GM12801 (cell line): Measurements from ENCODE around the gene DCUN1D5.

Source experiments
- TF ChIP-seq, protein P1 (sequence below): IDR thresholded peaks from one replicate; pipeline ENCODE4 v1.5.1; 2011; ENCODE audit warnings: control low read depth; ENCODE audit not compliant: insufficient read length; ENCODE audit errors: extremely low read depth

Gene DCUN1D5

DNA sequence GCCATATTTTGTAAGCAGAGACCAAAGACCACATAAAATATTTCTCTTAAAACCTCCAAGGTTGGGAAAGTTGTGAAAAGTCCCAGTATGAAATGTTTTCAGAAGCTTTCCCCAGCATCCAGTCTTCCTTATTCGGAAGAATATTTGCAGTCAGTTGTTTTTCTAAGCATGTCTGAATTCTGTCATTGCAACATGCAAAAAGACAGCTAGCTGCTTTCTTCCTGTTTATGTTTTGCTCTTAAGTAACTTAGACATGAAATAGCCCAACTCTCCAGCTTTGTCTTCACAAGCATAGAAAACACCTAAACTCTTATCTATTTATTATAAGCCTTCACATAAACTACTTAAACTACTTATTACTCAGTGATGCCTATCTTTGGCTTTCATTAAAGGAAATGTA lies 78.5 kb downstream of the DCUN1D5 start:
- TF ChIP-seq, protein P1, sequence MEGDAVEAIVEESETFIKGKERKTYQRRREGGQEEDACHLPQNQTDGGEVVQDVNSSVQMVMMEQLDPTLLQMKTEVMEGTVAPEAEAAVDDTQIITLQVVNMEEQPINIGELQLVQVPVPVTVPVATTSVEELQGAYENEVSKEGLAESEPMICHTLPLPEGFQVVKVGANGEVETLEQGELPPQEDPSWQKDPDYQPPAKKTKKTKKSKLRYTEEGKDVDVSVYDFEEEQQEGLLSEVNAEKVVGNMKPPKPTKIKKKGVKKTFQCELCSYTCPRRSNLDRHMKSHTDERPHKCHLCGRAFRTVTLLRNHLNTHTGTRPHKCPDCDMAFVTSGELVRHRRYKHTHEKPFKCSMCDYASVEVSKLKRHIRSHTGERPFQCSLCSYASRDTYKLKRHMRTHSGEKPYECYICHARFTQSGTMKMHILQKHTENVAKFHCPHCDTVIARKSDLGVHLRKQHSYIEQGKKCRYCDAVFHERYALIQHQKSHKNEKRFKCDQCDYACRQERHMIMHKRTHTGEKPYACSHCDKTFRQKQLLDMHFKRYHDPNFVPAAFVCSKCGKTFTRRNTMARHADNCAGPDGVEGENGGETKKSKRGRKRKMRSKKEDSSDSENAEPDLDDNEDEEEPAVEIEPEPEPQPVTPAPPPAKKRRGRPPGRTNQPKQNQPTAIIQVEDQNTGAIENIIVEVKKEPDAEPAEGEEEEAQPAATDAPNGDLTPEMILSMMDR: no peak
